Karpas-422 (cell line): ENCODE measurements around the gene ORMDL3. TPM values are rescaled to one million over a fixed set of nuclear protein-coding genes. Genes with fewer than 3 reads are reported as not detected.
"Not testable (repeated sequence)": the region's sequence is repeated elsewhere in the genome, so short reads cannot be mapped to it uniquely, and the experiment has no call there.

ENCODE experiments used
- DNase-seq: peaks from one replicate; pipeline ENCODE4 v3.0.0-alpha.2; 2015
- H2AFZ ChIP-seq: fragments of 200-600 bp; sonication (generic); 2 replicates; pipeline ENCODE4 v1.6.1; 2014; ENCODE audit warnings: antibody characterized with exemption, low read length, mixed read lengths
- H3K27ac ChIP-seq: fragments of 200-600 bp; sonication (generic); 2 replicates; pipeline ENCODE4 v1.5.1; 2014; ENCODE audit warnings: mild to moderate bottlenecking, low read length, moderate library complexity
- H3K27me3 ChIP-seq: fragments of 200-600 bp; sonication (generic); 2 replicates; pipeline ENCODE4 v1.6.1; 2014; ENCODE audit warnings: low read length, mixed read lengths
- H3K36me3 ChIP-seq: fragments of 200-600 bp; sonication (generic); 2 replicates; pipeline ENCODE4 v1.6.1; 2014; ENCODE audit warnings: low read length, mixed read lengths; ENCODE audit not compliant: insufficient read depth
- H3K4me1 ChIP-seq: fragments of 200-600 bp; sonication (generic); 2 replicates; pipeline ENCODE4 v1.6.1; 2014; ENCODE audit warnings: mild to moderate bottlenecking, low read length, mixed read lengths
- H3K4me2 ChIP-seq: fragments of 200-600 bp; sonication (generic); 2 replicates; pipeline ENCODE4 v1.6.1; 2014; ENCODE audit warnings: low read length, low read depth, mild to moderate bottlenecking; ENCODE audit not compliant: poor library complexity, severe bottlenecking
- H3K4me3 ChIP-seq: fragments of 200-600 bp; sonication (generic); 2 replicates; pipeline ENCODE4 v1.5.1; 2014; ENCODE audit warnings: mild to moderate bottlenecking, antibody characterized with exemption, low read length, mixed read lengths
- H3K79me2 ChIP-seq: fragments of 200-600 bp; sonication (generic); 2 replicates; pipeline ENCODE4 v1.6.1; 2014; ENCODE audit warnings: mild to moderate bottlenecking, low read length, mixed read lengths
- H3K9ac ChIP-seq: fragments of 200-600 bp; sonication (generic); 2 replicates; pipeline ENCODE4 v1.6.0; 2014; ENCODE audit warnings: low read length
- H3K9me2 ChIP-seq: fragments of 200-600 bp; sonication (generic), shearing (Covaris generic); replicated peaks from 2 replicates; pipeline ENCODE4 v1.6.0; 2014; ENCODE audit warnings: mild to moderate bottlenecking, low read length, moderate library complexity; ENCODE audit not compliant: insufficient read depth
- H3K9me3 ChIP-seq: fragments of 300-700, 200-600 bp; sonication (generic); 2 replicates; pipeline ENCODE4 v1.6.1; 2014; ENCODE audit warnings: low read length, mixed read lengths
- H4K20me1 ChIP-seq: fragments of 200-600 bp; sonication (generic); 2 replicates; pipeline ENCODE4 v1.6.1; 2014; ENCODE audit warnings: mild to moderate bottlenecking, antibody characterized with exemption, low read length, low read depth; ENCODE audit not compliant: insufficient read depth
- total RNA-seq: library from RNA; depleted of rRNA; stranded (reverse); fragments of >200 nt; shearing (Covaris generic); gene quantifications from 2 replicates; pipeline ENCODE4 v1.2.3, GENCODE V29; 2014; ENCODE audit warnings: low replicate concordance

Gene ORMDL3
- total RNA-seq, 1 experiment from 2014 or later = 41.4 TPM

DNA sequence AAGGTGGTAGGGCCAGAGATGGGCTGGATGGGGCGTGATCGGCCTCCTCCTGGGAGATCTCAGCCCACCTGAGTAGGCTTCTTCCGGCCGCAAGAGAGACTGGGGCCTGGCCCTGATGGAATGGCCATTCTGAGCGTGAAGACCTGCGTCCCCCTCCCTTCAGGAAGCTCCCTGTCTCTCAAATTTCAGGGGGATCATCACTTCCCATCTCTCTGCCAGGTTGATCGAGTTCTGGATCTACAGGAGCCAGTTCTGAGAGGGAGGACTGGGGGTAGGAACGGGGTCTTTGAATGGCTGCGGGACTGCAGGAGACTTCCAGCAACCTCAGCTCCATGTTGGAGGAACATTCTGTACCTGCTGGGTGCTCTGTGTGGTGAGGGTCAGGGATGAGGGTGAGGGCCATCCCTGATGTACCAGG, 26.1 kb upstream of the ORMDL3 start:
- H2AFZ ChIP-seq = peak overlapping the region; percentile 90
- H3K4me2 ChIP-seq = peak overlapping the region; percentile 96
- peak overlapping the region; percentile 49; the same call in 1 of the 2 replicates for H3K27ac ChIP-seq
- H3K27me3 ChIP-seq = no peaks in the 10 kb centered on the region
- no peaks in the 10 kb centered on the region for H4K20me1 ChIP-seq
- peak overlapping the region; percentile 82 for H3K9ac ChIP-seq
- H3K9me2 ChIP-seq = no peaks in the 10 kb centered on the region
- peak overlapping the region; percentile 78 for H3K4me3 ChIP-seq
- no peak for DNase-seq
- no peaks in the 10 kb centered on the region for H3K9me3 ChIP-seq
- peaks cover 19% of the 10 kb centered on the region for H3K4me1 ChIP-seq
- no peaks in the 10 kb centered on the region for H3K36me3 ChIP-seq
- H3K79me2 ChIP-seq = no peaks in the 10 kb centered on the region

DNA sequence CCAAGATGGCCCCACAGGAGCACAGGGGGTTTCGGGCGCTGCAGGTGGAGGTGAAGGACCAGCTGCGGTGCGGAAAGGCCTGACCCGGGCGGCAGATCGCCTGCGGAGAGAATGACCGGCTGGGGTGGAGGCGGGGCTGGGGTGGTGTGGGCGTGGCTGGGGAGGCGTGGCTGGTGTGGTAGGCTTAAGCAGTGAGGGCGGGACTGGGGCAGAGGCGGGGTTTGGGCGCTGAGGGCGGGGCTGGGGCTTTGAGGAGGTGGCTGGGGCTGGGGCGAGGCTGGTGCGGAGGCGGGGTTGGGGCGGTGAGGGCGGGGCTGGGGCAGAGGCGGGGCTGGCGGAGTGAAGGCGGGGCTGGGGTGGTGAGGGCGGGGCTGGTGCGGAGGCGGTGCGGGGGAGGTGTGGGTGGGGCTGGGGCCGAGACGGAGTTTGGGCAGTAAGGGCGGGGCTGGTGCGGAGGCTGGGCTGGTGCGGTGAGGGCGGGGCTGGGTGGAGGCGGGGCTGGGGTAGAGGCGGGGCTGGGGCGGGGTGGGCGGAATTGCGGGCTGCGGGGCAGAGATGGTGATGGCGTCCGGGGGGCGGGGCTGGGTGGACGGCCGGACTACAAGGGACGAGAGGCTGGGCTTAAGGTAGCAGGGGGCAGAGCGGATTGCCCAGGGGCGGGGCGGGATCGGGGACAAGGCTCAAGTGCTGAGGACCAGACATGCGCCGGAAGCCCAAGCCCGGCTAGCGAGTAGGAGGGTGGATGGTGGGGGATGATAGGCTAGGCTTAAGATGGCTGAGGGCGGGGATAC, 25.5 kb upstream of the ORMDL3 start:
- Histone ChIP-seq H4K20me1 (no peaks in the 10 kb centered on the region), H3K9me3 (no peaks in the 10 kb centered on the region), H3K4me2 (peak overlapping the region; percentile 96), H3K36me3 (no peaks in the 10 kb centered on the region), H3K79me2 (no peaks in the 10 kb centered on the region), H3K9me2 (no peaks in the 10 kb centered on the region), H3K27ac (no peak overlapping the region), H2AFZ (peak overlapping the region; percentile 90), H3K4me1 (peaks cover 19% of the 10 kb centered on the region), H3K4me3 (peak overlapping the region; percentile 78), H3K27me3 (no peaks in the 10 kb centered on the region), H3K9ac (peak overlapping the region; percentile 82)
- peak; percentile 98 for DNase-seq

DNA sequence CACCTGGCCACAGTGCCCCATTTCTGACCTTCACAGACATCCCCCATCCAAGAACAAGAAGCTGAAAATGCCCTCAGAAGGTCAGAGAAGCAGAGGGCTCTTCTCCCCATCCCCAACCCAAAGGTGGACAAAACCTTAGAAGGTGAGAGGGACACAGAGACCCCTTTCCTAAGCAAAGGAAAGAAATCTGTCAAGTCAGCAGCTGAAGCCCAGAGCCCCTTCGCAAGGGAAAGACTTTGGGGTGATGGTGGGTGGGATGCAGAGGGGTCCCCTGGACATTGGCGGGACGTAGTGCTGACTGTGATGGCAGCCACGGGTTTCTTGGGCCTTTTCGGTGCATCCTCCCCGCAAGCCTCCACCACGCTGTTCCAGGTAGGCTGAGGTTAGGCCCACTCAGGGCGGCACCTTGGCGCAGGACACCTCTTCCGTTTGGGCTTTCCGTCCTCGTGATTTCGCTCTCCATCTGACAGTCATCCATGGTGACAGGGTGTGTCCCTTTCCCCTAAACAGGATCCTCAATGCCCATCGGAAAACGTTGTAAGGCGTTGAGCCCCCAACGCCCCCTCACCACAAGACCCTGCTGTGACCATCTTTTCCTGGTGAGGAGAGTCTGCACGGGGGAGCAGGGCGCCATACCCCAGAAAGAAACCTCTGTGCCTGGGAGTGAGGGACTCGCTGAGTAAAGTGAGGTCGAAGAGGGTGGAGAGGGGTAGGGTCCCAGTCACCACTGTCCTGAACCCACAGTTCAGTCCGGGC, 24.7 kb upstream of the ORMDL3 start:
- no peak overlapping the region for H2AFZ ChIP-seq
- peak overlapping the region; percentile 67 for H3K4me2 ChIP-seq
- H3K9ac ChIP-seq = peak overlapping the region; percentile 53; the same call in 1 of the 2 replicates
- H3K9me2 ChIP-seq = no peaks in the 10 kb centered on the region
- no peak for DNase-seq
- H3K27me3 ChIP-seq = no peaks in the 10 kb centered on the region
- peaks cover 19% of the 10 kb centered on the region for H3K4me1 ChIP-seq
- H3K4me3 ChIP-seq = peak overlapping the region; percentile 59; the same call in 1 of the 2 replicates
- no peaks in the 10 kb centered on the region for H4K20me1 ChIP-seq
- H3K79me2 ChIP-seq = no peaks in the 10 kb centered on the region
- no peaks in the 10 kb centered on the region for H3K9me3 ChIP-seq
- no peaks in the 10 kb centered on the region for H3K36me3 ChIP-seq
- H3K27ac ChIP-seq = no peak overlapping the region

DNA sequence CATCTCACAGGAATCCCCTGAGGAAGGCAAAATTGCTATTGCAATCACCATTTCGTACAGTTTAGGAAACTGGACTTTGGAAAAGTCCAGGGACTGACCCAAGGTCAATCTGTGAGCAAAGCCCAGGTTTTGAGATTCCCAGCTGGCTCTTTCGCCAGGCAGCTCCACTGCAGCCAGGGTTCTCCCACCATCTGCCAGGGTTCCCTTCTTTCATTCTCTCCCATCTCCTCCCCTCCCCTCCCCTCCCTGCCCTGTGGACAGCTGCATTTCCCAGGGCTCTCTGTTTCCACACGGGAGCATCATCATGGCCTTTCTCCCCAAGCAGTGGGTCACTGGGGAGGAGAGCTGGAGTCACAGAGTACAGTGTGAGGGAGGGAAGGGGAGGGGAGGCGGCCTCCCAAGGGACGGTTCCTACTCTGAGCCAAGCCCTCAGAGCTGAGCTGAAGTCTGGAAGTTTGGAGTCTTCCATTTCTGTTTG, 23.5 kb upstream of the ORMDL3 start:
- Histone ChIP-seq H3K4me1 (peaks cover 19% of the 10 kb centered on the region), H3K27me3 (no peaks in the 10 kb centered on the region), H3K9ac (no peak overlapping the region), H3K9me3 (no peaks in the 10 kb centered on the region), H3K4me3 (no peak overlapping the region), H3K36me3 (no peaks in the 10 kb centered on the region), H3K4me2 (no peak overlapping the region), H3K79me2 (no peaks in the 10 kb centered on the region), H2AFZ (no peak overlapping the region), H3K9me2 (no peaks in the 10 kb centered on the region), H4K20me1 (no peaks in the 10 kb centered on the region), H3K27ac (no peak overlapping the region)
- no peak for DNase-seq

DNA sequence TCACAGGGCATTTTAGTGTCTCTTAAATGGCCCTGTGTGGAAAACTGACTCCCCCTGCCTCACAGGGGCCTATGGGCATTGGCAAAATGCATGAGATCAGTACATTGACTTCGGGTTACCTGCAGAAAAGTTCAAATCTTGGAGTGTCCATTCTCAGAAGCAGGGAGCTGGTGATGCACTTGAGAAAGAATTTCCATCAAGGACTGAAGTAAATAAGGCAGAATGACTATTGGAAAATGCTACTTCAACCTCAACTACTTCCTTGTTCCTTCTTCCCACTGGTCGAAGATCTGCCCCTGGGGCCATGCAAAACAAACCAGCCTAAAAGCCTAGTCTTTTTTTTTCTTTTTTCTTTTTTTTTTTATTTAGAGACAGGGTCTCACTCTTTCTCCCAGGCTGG, 21.6 kb upstream of the ORMDL3 start:
- Histone ChIP-seq H3K9me3 (no peaks in the 10 kb centered on the region), H4K20me1 (no peaks in the 10 kb centered on the region), H3K36me3 (no peaks in the 10 kb centered on the region), H3K4me3 (no peak overlapping the region), H3K9me2 (no peaks in the 10 kb centered on the region), H3K4me2 (no peak overlapping the region), H3K27me3 (no peaks in the 10 kb centered on the region), H3K27ac (no peak overlapping the region), H3K79me2 (no peaks in the 10 kb centered on the region), H3K4me1 (peaks cover 19% of the 10 kb centered on the region), H3K9ac (no peak overlapping the region), H2AFZ (no peak overlapping the region)
- no peak for DNase-seq

DNA sequence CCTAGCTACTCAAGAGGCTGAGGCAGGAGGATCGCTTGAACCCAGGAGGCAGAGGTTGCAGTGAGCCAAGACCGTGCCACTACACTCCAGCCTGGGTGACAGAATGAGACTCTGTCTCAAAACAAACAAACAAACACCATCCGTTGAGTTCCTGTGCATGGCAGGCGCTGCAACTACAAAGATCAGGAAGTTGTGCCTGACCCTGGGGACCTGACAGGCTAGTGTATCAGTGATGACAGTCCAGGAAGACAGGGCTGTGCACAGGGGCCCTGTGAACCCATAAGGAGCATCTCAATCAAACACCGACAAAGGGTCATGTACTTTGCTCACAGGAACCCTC, 21.1 kb upstream of the ORMDL3 start:
- H3K4me2 ChIP-seq = not testable (repeated sequence)
- H3K4me1 ChIP-seq = peaks cover 19% of the 10 kb centered on the region

DNA sequence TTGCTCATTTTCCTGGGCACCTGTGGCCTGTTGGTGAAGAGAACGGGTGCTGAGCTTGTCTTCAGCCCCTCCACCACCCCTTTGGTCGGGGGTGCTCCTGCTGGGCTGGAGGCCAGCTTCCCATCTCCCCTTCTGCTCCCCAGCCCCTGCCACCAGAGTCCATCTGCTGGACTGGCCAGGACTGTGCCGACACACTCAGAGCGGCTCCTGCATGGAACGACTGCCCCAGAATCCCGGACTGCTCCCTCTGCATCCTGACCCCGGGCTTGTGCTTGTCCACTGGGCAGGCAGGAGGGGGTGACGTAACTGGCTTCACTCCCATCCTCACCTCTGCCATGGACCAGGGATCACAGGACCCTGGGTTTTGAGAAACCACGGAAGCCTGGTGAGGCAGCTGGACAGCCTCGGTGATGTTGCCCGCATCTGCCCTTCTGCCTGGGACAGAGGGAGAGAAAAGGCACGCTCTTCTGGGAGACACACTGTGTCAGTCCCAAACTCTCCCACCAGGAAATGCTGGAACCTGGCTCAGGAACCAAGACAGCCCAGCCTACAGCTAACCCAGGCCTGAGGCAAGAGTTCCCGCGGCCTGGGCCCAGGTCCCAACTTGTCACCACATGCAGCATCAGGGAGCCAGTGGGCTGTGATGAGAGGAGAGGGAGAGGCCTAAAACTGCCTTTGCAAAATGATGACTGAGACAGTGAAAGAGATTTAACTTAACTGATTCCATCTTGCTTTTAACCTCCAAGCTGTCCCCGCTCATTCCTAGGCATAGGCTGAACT, 19.3 kb upstream of the ORMDL3 start:
- no peak overlapping the region for H3K4me2 ChIP-seq
- H3K27me3 ChIP-seq = no peaks in the 10 kb centered on the region
- H4K20me1 ChIP-seq = no peaks in the 10 kb centered on the region
- peaks cover 13% of the 10 kb centered on the region for H3K4me1 ChIP-seq
- no peaks in the 10 kb centered on the region for H3K79me2 ChIP-seq
- no peak overlapping the region for H2AFZ ChIP-seq
- H3K36me3 ChIP-seq = no peaks in the 10 kb centered on the region
- H3K4me3 ChIP-seq = no peak overlapping the region
- no peaks in the 10 kb centered on the region for H3K9me2 ChIP-seq
- H3K9me3 ChIP-seq = no peaks in the 10 kb centered on the region
- H3K9ac ChIP-seq = no peak overlapping the region
- H3K27ac ChIP-seq = no peak overlapping the region
- no peak for DNase-seq

More for the DNA sequence above, 21.1 kb upstream of the ORMDL3 start:
- H3K27me3 ChIP-seq, H3K4me3 ChIP-seq, H2AFZ ChIP-seq, H4K20me1 ChIP-seq, H3K9me3 ChIP-seq, H3K79me2 ChIP-seq, H3K36me3 ChIP-seq, H3K9me2 ChIP-seq, H3K9ac ChIP-seq, H3K27ac ChIP-seq, DNase-seq: not testable (repeated sequence)

DNA sequence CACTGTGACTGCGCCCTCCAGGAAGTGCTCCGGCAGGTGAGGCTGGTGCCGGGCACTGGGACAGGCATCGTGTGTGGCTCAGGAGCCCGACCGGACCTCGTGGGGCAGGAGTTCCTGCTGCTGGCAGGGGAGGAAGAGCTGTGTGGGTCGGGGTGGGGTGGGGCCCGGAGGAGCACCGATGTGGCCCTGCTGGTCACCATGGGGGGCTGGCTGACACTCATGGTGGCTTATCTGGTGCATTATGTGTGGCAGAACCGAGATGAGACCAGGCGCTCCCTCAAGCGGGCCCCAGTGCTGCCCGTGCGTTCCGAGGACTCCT, 17.0 kb upstream of the ORMDL3 start:
- Histone ChIP-seq H3K4me3 (no peak overlapping the region), H3K79me2 (no peaks in the 10 kb centered on the region), H3K4me2 (no peak overlapping the region), H3K9me2 (no peaks in the 10 kb centered on the region), H4K20me1 (no peaks in the 10 kb centered on the region), H3K36me3 (no peaks in the 10 kb centered on the region), H2AFZ (no peak overlapping the region), H3K27me3 (no peaks in the 10 kb centered on the region), H3K4me1 (peaks cover 21% of the 10 kb centered on the region), H3K9me3 (no peaks in the 10 kb centered on the region), H3K27ac (no peak overlapping the region), H3K9ac (no peak overlapping the region)
- DNase-seq = no peak
